HG03103 (cell line): ENCODE measurements around the gene TMEM229B.

Experiments
- ATAC-seq: cut with Tn5 transposase; IDR thresholded peaks from one replicate; pipeline ENCODE4 v1.9.1; 2021; ENCODE audit warnings: low read depth; ENCODE audit not compliant: unreplicated experiment

TMEM229B gene

DNA sequence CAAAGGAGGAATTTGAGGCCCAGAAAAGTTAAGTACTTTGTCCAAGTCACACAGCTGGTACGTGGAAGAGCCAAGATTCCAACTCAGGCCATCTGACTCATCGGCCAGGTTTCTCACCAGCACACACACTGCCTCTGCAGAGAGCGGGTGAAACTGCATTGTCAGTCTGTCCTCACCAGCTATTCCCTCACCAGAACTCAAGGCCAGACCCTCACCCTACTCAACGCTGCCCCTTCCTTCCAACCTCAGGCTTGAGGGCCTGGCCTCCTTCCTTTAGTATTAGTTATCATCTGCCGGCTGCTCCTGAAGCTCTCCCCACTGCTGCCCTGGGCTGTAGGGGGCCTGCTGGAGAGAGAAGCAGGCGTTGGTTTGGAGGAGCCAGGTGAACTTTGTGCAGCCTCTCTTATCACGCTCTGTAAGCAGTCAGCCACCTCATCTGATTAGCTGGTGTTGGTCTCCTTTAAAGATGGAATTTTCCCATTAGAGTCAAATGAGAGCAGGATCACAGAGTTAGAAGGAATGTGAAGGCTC lies 60.0 kb downstream of the TMEM229B start:
- ATAC-seq: no peak

DNA sequence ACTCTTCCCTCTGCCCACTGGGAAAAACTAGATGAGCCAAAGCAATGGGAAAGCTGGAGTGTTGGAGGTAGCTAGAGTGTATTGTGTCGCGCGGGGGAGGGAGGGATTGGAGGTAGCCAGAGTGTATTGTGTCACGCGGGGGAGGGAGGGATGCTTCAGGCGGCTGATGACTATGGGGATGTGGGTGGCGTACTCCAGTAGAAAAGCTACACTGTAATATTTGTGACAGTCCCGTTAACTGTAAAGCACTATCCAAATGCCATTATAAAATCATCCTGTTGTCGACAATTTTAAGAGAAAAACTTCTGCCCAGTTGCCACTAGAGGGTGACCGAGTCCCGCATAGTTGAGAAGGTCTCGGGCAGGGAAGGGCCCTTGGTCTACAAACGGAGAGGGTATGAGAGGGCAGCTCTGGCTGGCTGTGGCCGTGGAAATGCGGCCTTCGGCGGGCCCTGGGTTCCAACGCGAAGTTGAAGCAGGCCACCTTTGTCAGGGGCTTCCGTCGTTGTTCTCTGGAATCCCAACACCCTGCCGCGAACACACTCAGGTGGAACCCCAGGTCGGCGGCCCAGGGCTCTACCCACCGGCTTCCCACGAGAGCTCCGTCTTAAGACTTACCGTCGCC lies 61.4 kb downstream of the TMEM229B start:
- ATAC-seq: no peak

DNA sequence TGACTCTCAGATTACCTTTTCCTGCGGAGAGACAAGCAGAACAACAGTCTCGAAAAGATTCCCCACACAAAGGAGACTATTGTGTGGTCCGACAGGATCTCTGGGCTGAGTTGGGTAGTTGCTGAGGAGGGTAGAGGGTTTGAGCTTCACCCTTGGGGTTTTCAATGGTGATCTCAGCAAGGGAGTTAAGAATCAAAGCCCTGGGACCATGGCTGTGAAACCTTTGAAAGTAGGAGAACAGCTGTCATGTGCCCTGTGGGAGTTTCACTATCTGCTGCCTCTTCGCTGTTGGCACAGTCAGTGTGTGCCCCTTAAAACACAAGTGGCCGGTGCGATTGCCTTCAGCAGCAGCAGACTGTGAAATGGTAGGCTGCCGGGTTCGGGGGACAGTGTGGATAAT lies 62.4 kb downstream of the TMEM229B start:
- no peak for ATAC-seq

DNA sequence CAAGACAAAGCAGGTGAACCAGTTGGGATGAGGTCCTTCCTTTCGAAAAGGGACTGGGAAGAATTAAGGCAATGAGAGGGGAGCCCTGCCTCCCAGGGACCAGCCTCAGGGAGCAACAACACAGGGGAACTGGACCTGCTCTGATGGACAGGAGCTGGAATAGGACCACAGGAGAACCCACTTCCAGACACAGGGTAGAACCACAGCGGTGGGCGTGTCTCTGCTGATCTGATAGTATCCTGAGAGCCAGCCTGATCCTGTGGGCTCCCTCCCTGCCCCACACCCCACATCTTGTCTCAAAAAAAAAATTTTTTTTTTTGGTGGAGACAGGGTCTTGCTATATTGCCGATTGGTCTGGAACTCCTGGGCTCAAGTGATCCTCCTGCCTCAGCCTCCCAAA lies 62.9 kb downstream of the TMEM229B start:
- no peak for ATAC-seq

DNA sequence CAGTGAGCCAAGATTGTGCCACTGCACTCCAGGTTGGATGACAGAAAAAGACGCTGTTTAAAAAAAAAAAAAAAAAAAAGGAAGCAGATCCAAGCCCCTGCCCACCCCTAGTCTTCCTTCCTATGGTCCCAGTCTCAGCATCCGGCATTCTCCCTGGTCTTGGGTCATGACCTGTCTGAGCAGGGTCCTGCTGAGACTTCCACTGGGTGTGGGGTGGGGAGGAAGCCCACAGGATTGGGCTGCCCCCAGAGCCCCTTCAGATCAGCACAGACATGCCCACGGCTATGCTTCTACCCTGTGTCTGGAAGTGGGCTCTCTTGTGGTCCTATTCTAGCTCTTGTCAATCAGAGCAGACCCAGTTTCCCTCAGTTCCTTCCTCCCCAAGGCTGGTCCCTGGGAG lies 64.0 kb downstream of the TMEM229B start:
- ATAC-seq: no peak

DNA sequence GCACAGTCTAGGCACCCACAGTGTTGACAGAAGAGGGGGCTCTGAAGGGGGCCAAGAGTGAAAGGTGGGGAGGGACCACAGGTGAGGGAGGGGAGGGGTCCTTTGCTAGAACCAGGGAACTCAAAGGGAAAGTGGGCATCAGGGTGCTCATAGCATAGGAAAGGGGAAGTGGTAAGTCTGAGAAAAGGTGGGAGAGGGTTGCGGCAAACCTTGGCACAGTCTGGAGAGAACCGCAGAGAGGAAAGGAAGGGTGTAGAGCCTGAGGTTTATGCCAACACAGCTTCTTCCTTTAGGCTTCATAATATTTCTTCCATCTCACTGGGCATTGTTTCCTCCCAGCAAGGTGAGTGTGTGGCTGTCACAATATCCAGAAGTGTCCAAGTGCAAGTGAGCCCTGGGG lies 65.1 kb downstream of the TMEM229B start:
- no peak for ATAC-seq

DNA sequence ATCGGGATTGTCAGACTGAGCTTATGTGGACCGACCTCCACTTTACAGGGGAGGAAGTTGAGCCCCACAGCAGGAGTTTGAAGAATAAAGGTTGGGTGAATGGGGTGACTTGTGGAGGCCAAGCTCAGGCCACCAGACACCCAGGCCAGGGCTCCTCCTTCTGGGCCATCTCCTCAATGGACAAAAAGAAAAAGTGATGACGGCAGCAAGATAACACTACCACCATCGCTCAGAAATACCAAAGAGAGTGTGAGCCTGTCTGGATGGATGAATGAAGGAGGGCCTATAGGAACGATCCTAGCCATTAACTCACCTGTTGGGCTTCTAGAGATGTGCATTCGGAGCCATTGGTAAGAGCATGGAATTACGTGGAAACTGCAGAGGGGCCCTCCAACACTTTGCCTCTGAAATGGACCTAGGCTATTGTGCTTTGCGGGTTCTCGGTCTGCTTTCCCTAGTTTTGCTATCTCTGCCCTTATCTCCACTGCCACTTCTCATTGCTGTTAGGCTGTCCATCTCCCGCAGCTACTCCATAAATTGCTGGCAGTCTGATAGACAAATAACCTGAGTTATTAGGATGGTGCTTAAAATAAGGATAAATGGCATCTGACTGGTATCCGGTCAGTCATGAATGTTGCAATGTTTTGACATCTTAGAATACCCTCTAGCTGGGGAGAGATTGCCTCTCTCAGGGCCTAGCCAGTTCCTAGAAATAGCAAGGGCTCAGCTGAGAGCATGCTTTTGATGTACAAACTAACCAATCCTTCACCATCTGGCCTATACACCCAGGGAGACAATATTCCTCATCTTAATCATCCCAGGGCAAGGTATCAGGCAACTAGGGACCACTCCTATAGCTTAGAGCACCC lies 66.9 kb downstream of the TMEM229B start:
- no peak for ATAC-seq
